Gastroesophageal sphincter (tissue), 3 donors: Measurements from ENCODE around the gene AGBL4.

ENCODE experiments used
- EP300 ChIP-seq: sonication (generic); formaldehyde crosslinking; IDR thresholded peaks from one replicate; pipeline ENCODE4 v1.6.1; 2017; ENCODE audit warnings: antibody characterized with exemption, mild to moderate bottlenecking
- TF ChIP-seq, protein P1 (sequence below), 4 experiments: fragments of 200-600 bp in 2 of 4; fragments of 450-650 bp in 2 of 4; sonication (generic) in 1 of 4; IDR thresholded peaks; one replicate each; pipeline ENCODE4 v1.5.1; 2017 to 2019; ENCODE audit warnings: antibody characterized with exemption in 4 of 4, mild to moderate bottlenecking in 2 of 4, moderate library complexity in 2 of 4

DNA sequence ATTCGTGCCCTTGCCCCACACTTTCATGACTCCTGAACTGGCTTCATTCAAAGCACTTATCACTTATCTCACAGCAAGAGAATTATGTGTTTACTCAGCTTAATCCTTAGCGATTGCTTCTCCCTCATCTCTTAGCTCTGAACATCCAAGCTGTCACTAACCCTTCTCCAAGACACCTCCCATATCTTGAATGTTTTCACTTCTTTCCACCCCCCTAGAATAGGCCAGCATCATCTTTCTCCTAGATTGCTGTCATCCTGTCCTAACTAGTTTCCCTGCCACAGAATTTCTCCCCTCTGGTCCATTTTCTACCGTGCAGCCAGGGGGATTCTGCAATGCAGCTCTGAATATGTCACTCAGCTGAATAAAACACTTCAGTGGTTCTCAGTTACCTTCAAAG, 1483.2 kb downstream of the AGBL4 start:
- TF ChIP-seq, protein P1, sequence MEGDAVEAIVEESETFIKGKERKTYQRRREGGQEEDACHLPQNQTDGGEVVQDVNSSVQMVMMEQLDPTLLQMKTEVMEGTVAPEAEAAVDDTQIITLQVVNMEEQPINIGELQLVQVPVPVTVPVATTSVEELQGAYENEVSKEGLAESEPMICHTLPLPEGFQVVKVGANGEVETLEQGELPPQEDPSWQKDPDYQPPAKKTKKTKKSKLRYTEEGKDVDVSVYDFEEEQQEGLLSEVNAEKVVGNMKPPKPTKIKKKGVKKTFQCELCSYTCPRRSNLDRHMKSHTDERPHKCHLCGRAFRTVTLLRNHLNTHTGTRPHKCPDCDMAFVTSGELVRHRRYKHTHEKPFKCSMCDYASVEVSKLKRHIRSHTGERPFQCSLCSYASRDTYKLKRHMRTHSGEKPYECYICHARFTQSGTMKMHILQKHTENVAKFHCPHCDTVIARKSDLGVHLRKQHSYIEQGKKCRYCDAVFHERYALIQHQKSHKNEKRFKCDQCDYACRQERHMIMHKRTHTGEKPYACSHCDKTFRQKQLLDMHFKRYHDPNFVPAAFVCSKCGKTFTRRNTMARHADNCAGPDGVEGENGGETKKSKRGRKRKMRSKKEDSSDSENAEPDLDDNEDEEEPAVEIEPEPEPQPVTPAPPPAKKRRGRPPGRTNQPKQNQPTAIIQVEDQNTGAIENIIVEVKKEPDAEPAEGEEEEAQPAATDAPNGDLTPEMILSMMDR (IDR thresholded peaks at IDR 0.05) = no peak
- no peak for TF ChIP-seq EP300
